Measurements from ENCODE around the gene SLC16A14. TPM values are rescaled to one million over a fixed set of nuclear protein-coding genes. Genes with fewer than 3 reads are reported as not detected.

The SLC16A14 gene
- total and polyA plus RNA-seq, 7 donors = 0.23 to 4.8 (median 0.71) TPM

GRCh38 chr2:230071421-230071820 lies 2.7 kb upstream of the SLC16A14 start:
- Histone ChIP-seq H3K27me3 (no peaks in the 10 kb centered on the region), H3K36me3 (no peaks in the 10 kb centered on the region), H3K9me3 (no peaks in the 10 kb centered on the region), H3K27ac (no peak overlapping the region), H3K4me1 (peaks cover 0 to 29% (median 14%) of the 10 kb centered on the region in 4 donors), H3K4me3 (no peak overlapping the region)
- intact Hi-C loops (cut with DNase I) = no loop called here
- no peak for DNase-seq
- WGBS, 2 donors = 94 to 97% methylated on average over 7 of the region's 7 CpGs
- TF ChIP-seq CTCF (IDR thresholded peaks at IDR 0.05) = no peak
- TF ChIP-seq POLR2AphosphoS5 (IDR thresholded peaks at IDR 0.05) = no peak
- no peak for TF ChIP-seq POLR2A (IDR thresholded peaks at IDR 0.05)
- TF ChIP-seq EP300 (IDR thresholded peaks at IDR 0.05) = no peak

GRCh38 chr2:230069402-230069801 lies 678 bp upstream of the SLC16A14 start:
- DNase-seq = no peak
- Histone ChIP-seq H3K4me3 (no peak overlapping the region), H3K9me3 (no peaks in the 10 kb centered on the region), H3K36me3 (no peaks in the 10 kb centered on the region), H3K27ac (no peak overlapping the region), H3K4me1 (peaks cover 0 to 29% (median 14%) of the 10 kb centered on the region in 4 donors), H3K27me3 (no peaks in the 10 kb centered on the region)
- intact Hi-C loops (cut with DNase I) = loop anchor here (5.0 kb wide), 1 partner anchor 93 kb away; no protein-coding TSS in a partner anchor
- 87% methylated on average over 6 of the region's 6 CpGs for WGBS, 2 donors
- TF ChIP-seq EP300 (IDR thresholded peaks at IDR 0.05) (no peak), CTCF (IDR thresholded peaks at IDR 0.05) (no peak), POLR2A (IDR thresholded peaks at IDR 0.05) (no peak), POLR2AphosphoS5 (IDR thresholded peaks at IDR 0.05) (no peak)

GRCh38 chr2:230068016-230068650 lies 591 bp downstream of the SLC16A14 start:
- H3K27me3 ChIP-seq = no peaks in the 10 kb centered on the region
- intact Hi-C loops (cut with DNase I) = loop anchor here (5.0 kb wide), 1 partner anchor 94 kb away; no protein-coding TSS in a partner anchor
- DNase-seq = peak; percentile 66
- WGBS, 2 donors = 0 to 1% methylated on average over 60 of the region's 60 CpGs
- TF ChIP-seq CTCF (IDR thresholded peaks at IDR 0.05) (peak in 1 of 4 experiments; percentile 6), EP300 (IDR thresholded peaks at IDR 0.05) (no peak)
- no peaks in the 10 kb centered on the region for H3K36me3 ChIP-seq
- peak overlapping the region; percentile 39 to 68 (median 64) for H3K4me3 ChIP-seq
- H3K9me3 ChIP-seq = no peaks in the 10 kb centered on the region
- peak overlapping the region; percentile 63 to 72 (median 68) for H3K27ac ChIP-seq
- peaks cover 0 to 29% (median 14%) of the 10 kb centered on the region in 4 donors for H3K4me1 ChIP-seq

- no peak for DNase-seq
- Histone ChIP-seq H3K27ac (no peak overlapping the region), H3K36me3 (peaks cover 0 to 4% (median 0%) of the 10 kb centered on the region in 4 donors), H3K4me1 (no peaks in the 10 kb centered on the region), H3K9me3 (no peaks in the 10 kb centered on the region), H3K27me3 (no peaks in the 10 kb centered on the region), H3K4me3 (no peak overlapping the region)
- intact Hi-C loops (cut with DNase I) = no loop called here
- 78 to 90% methylated on average over 3 of the region's 3 CpGs for WGBS, 2 donors
- TF ChIP-seq POLR2AphosphoS5 (IDR thresholded peaks at IDR 0.05) (no peak), CTCF (IDR thresholded peaks at IDR 0.05) (no peak), POLR2A (IDR thresholded peaks at IDR 0.05) (no peak), EP300 (IDR thresholded peaks at IDR 0.05) (no peak)
Measured at GRCh38 chr2:230060672-230061293, 7.9 kb downstream of the SLC16A14 start.

All from sigmoid colon (tissue), 7 donors.